NCI-H1105 (cell line): ENCODE data around the gene PPTC7.
"Not testable (repeated sequence)": the region's sequence is repeated elsewhere in the genome, so short reads cannot be mapped to it uniquely, and the experiment has no call there.

Experiments
- DNase-seq: peaks from one replicate; lab custom pipeline; 2025; lab: John Stamatoyannopoulos, UW

Gene PPTC7

GRCh38 chr12:110536834-110537604 lies 46.1 kb downstream of the PPTC7 start:
- DNase-seq, result no peak

GRCh38 chr12:110534811-110535210 lies 48.3 kb downstream of the PPTC7 start:
- no peak for DNase-seq

GRCh38 chr12:110533607-110534006 lies 49.5 kb downstream of the PPTC7 start:
- DNase-seq, result no peak

GRCh38 chr12:110532644-110533043 lies 50.5 kb downstream of the PPTC7 start:
- DNase-seq, result no peak

GRCh38 chr12:110531741-110532333 lies 51.3 kb downstream of the PPTC7 start:
- DNase-seq, result no peak

- DNase-seq, result no peak
These were observed 52.6 kb downstream of the PPTC7 start for GRCh38 chr12:110530511-110530910.

GRCh38 chr12:110528277-110528839 lies 54.8 kb downstream of the PPTC7 start:
- DNase-seq, result no peak

GRCh38 chr12:110520876-110521712 lies 62.0 kb downstream of the PPTC7 start:
- DNase-seq, result not testable (repeated sequence)

GRCh38 chr12:110518014-110518413 lies 65.1 kb downstream of the PPTC7 start:
- DNase-seq, result not testable (repeated sequence)

GRCh38 chr12:110516995-110517394 lies 66.1 kb downstream of the PPTC7 start:
- no peak for DNase-seq

- no peak for DNase-seq
These were observed 68.8 kb downstream of the PPTC7 start for GRCh38 chr12:110514363-110514762.

GRCh38 chr12:110513842-110514241 lies 69.3 kb downstream of the PPTC7 start:
- DNase-seq, result no peak

GRCh38 chr12:110508071-110508586 lies 75.0 kb downstream of the PPTC7 start:
- DNase-seq, result no peak

GRCh38 chr12:110505332-110505731 lies 77.8 kb downstream of the PPTC7 start:
- no peak for DNase-seq

GRCh38 chr12:110503432-110503831 lies 79.7 kb downstream of the PPTC7 start:
- no peak for DNase-seq

GRCh38 chr12:110501752-110502738 lies 81.1 kb downstream of the PPTC7 start, which contains the start of the genes RAD9B and VPS29:
Gene RAD9B, plus strand, starts transcription at chr12:110502331. Its CDS starts 7 bp downstream, at chr12:110502338.
Gene VPS29, minus strand, starts transcription at chr12:110502111. Its CDS starts 60 bp downstream, at chr12:110502051.
- peak; percentile 98 for DNase-seq

GRCh38 chr12:110501399-110501751 lies 81.7 kb downstream of the PPTC7 start:
- peak; percentile 61 for DNase-seq

- DNase-seq, result no peak
These were observed 84.0 kb downstream of the PPTC7 start for GRCh38 chr12:110498984-110499706.
